HG03159 (cell line): ENCODE data around the gene PRELP.
"Not testable (repeated sequence)": the region's sequence is repeated elsewhere in the genome, so short reads cannot be mapped to it uniquely, and the experiment has no call there.

Experiments
- ATAC-seq: cut with Tn5 transposase; IDR thresholded peaks from one replicate; pipeline ENCODE4 v1.9.1; 2021; ENCODE audit warnings: mild to moderate bottlenecking, moderate library complexity; ENCODE audit not compliant: unreplicated experiment

PRELP gene

GRCh38 chr1:203453616-203454015 is 22.0 kb upstream of the PRELP start:
- ATAC-seq, result no peak

GRCh38 chr1:203454986-203455471 is 20.6 kb upstream of the PRELP start:
- ATAC-seq, result no peak

GRCh38 chr1:203455706-203456105 is 19.9 kb upstream of the PRELP start:
- no peak for ATAC-seq

- ATAC-seq, result no peak
Observed at GRCh38 chr1:203456577-203456976, 19.0 kb upstream of the PRELP start.

- ATAC-seq, result no peak
Observed at GRCh38 chr1:203458078-203458477, 17.5 kb upstream of the PRELP start.

GRCh38 chr1:203459671-203460201 is 15.9 kb upstream of the PRELP start:
- no peak for ATAC-seq

- no peak for ATAC-seq
Observed at GRCh38 chr1:203461717-203462116, 13.9 kb upstream of the PRELP start.

GRCh38 chr1:203462143-203462542 is 13.5 kb upstream of the PRELP start:
- no peak for ATAC-seq

GRCh38 chr1:203462878-203463277 is 12.7 kb upstream of the PRELP start:
- no peak for ATAC-seq

GRCh38 chr1:203463469-203464062 is 12.0 kb upstream of the PRELP start:
- ATAC-seq, result no peak

GRCh38 chr1:203464226-203464625 is 11.4 kb upstream of the PRELP start:
- no peak for ATAC-seq

- no peak for ATAC-seq
Observed at GRCh38 chr1:203464743-203465142, 10.9 kb upstream of the PRELP start.

- ATAC-seq, result no peak
Observed at GRCh38 chr1:203465146-203465798, 10.3 kb upstream of the PRELP start.

- ATAC-seq, result no peak
Observed at GRCh38 chr1:203465948-203466347, 9.7 kb upstream of the PRELP start.

- ATAC-seq, result not testable (repeated sequence)
Observed at GRCh38 chr1:203466906-203467549, 8.6 kb upstream of the PRELP start.

- ATAC-seq, result no peak
Observed at GRCh38 chr1:203467550-203467921, 8.1 kb upstream of the PRELP start.

GRCh38 chr1:203468326-203468725 is 7.3 kb upstream of the PRELP start:
- no peak for ATAC-seq

- ATAC-seq, result no peak
Observed at GRCh38 chr1:203470240-203470639, 5.4 kb upstream of the PRELP start.

- ATAC-seq, result no peak
Observed at GRCh38 chr1:203471841-203472240, 3.8 kb upstream of the PRELP start.

GRCh38 chr1:203473281-203473680 is 2.3 kb upstream of the PRELP start:
- ATAC-seq, result no peak

GRCh38 chr1:203473781-203474305 is 1.8 kb upstream of the PRELP start:
- no peak for ATAC-seq
